Naive thymus-derived CD8-positive, alpha-beta T cell (primary cell): ENCODE measurements around the gene MINDY4. TPM values are rescaled to one million over a fixed set of nuclear protein-coding genes. Genes with fewer than 3 reads are reported as not detected.
"Not testable (repeated sequence)": the region's sequence is repeated elsewhere in the genome, so short reads cannot be mapped to it uniquely, and the experiment has no call there.

ENCODE experiments used
- ATAC-seq, 2 donors: fragments of 150-1000 bp; cut with Tn5 transposase in 1 of 2; sonication (Bioruptor Pico), chemical (Tn5 transposase) in 1 of 2; 1 replicate in 1 of 2; 2 replicates in 1 of 2; pipeline ENCODE4 v1.10.0; 2021; ENCODE audit warnings: mild to moderate bottlenecking in 2 of 2, moderate library complexity in 2 of 2
- POLR2A ChIA-PET: fragments of 350-600 bp; sonication (Branson Sonifier 250); formaldehyde crosslinking; loops from one replicate; lab custom pipeline; 2021; ENCODE audit warnings: antibody characterized with exemption; lab: Charles Lee
- DNase-seq, 10 donors: peaks; one replicate each; pipeline versions ENCODE4 v3.0.0 to v3.0.0-alpha.2; 2020 to 2022
- H3K27ac Mint-ChIP-seq, 10 donors: one replicate each; pipeline ENCODE4 v1.8.0; 2020 to 2022; ENCODE audit warnings: mild to moderate bottlenecking in 10 of 10, mixed read lengths in 10 of 10, moderate library complexity in 4 of 10, inconsistent platforms in 1 of 10
- H3K27me3 Mint-ChIP-seq, 5 donors: one replicate each; pipeline ENCODE4 v1.8.0; 2021 to 2022; ENCODE audit warnings: mixed read lengths in 5 of 5
- H3K36me3 Mint-ChIP-seq, 3 donors: one replicate each; pipeline ENCODE4 v1.8.0; 2020 to 2022; ENCODE audit warnings: mixed read lengths in 3 of 3, mild to moderate bottlenecking in 2 of 3, inconsistent platforms in 1 of 3
- H3K4me1 Mint-ChIP-seq, 4 donors: one replicate each; pipeline ENCODE4 v1.8.0; 2021 to 2022; ENCODE audit warnings: mixed read lengths in 4 of 4
- H3K4me3 Mint-ChIP-seq, 10 donors: one replicate each; pipeline ENCODE4 v1.8.0; 2020 to 2022; ENCODE audit warnings: mild to moderate bottlenecking in 10 of 10, mixed read lengths in 10 of 10, moderate library complexity in 6 of 10, inconsistent platforms in 1 of 10
- H3K9me3 Mint-ChIP-seq, 9 donors: one replicate each; pipeline ENCODE4 v1.8.0; 2020 to 2022; ENCODE audit warnings: mixed read lengths in 9 of 9, mild to moderate bottlenecking in 3 of 9, inconsistent platforms in 1 of 9, moderate library complexity in 1 of 9
- polyA plus RNA-seq, 3 donors: library from polyadenylated mRNA; unstranded; fragments of 300-500 nt; fragmentation: Illumina TruSeq; gene quantifications; one replicate each; pipeline ENCODE4 v1.2.3, GENCODE V29; 2021
- total RNA-seq, 8 experiments: library from RNA in 2 of 8; stranded (reverse) in 2 of 8; gene quantifications; one replicate each; pipeline ENCODE4 v1.2.3 and lab custom pipeline; 2021 to 2026

Gene MINDY4
- total and polyA plus RNA-seq, 5 experiments from 2014 or later: 0.44 to 1.5 (median 0.84) TPM

DNA sequence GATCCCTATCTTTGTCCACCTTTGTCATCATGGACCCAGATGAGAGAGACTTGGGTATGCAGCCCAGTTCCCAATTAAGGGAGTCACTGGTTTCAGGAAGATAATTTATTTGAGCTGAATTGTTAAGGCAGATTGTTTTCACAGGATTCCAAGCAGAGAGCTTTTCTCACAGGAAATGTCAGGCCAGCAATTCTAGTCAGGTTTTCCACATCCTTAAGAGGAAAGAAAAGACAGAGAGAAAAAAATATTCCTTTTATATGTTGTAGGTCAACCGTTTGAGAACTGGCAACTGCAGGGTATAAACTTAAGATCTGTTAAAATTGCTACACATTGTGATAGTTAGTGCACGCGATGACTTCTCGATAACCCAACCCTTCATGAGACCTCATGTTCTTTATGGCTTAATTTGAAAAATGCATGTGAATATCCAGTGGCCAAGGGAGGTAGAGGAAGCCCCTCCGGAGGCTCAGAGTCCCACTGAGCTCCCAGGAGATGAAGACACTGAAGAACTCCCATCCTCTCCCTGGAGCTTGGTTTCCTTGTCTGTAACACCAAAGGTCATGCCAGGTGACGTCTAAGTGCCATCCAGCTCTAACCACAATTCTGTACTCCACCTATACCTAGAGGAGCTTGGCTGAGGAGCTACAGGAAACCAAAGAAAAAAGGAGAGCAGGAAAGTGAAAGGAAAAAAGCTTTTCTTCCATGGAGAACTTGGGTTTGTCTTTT, 45.6 kb downstream of the MINDY4 start:
- Mint-ChIP-seq H3K36me3 (peaks cover 0 to 5% (median 0%) of the 10 kb centered on the region in 3 donors), H3K4me1 (no peaks in the 10 kb centered on the region), H3K27me3 (no peaks in the 10 kb centered on the region), H3K4me3 (no peak overlapping the region), H3K9me3 (peaks cover 0 to 5% (median 0%) of the 10 kb centered on the region in 9 donors), H3K27ac (no peak overlapping the region)
- POLR2A ChIA-PET: interaction anchor here (0.7 kb wide), 1 partner anchor 10 kb away, joined by 3 read pairs; no protein-coding TSS in a partner anchor
- no peak for DNase-seq
- ATAC-seq: no peak

DNA sequence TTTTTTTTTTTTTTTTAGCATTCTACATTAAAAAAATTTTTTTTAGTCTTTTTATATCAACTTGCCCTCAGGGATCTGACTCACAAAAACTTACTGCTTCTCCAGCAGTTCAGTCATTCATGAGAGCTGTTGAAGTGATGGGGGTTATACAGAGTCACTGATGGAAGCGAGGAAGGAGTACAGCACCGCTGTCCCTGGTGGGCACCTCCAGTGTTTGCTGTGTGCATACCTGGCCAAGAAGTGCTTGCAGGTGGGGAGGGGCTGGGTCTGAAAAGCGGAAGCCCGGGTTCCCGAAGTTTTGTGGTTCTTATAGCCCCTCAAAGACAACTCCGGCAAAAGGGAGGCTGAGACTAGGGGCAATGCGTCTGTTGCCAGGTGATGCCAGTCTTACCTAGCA, 46.2 kb downstream of the MINDY4 start:
- no peaks in the 10 kb centered on the region for H3K4me1 Mint-ChIP-seq
- no peak for DNase-seq
- H3K27ac Mint-ChIP-seq: no peak overlapping the region
- no peak overlapping the region for H3K4me3 Mint-ChIP-seq
- H3K9me3 Mint-ChIP-seq: peaks cover 0 to 5% (median 0%) of the 10 kb centered on the region in 9 donors
- H3K36me3 Mint-ChIP-seq: peaks cover 0 to 5% (median 0%) of the 10 kb centered on the region in 3 donors
- no peaks in the 10 kb centered on the region for H3K27me3 Mint-ChIP-seq
- POLR2A ChIA-PET: interaction anchor here (0.7 kb wide), 1 partner anchor 10 kb away, joined by 3 read pairs; no protein-coding TSS in a partner anchor
- no peak for ATAC-seq

DNA sequence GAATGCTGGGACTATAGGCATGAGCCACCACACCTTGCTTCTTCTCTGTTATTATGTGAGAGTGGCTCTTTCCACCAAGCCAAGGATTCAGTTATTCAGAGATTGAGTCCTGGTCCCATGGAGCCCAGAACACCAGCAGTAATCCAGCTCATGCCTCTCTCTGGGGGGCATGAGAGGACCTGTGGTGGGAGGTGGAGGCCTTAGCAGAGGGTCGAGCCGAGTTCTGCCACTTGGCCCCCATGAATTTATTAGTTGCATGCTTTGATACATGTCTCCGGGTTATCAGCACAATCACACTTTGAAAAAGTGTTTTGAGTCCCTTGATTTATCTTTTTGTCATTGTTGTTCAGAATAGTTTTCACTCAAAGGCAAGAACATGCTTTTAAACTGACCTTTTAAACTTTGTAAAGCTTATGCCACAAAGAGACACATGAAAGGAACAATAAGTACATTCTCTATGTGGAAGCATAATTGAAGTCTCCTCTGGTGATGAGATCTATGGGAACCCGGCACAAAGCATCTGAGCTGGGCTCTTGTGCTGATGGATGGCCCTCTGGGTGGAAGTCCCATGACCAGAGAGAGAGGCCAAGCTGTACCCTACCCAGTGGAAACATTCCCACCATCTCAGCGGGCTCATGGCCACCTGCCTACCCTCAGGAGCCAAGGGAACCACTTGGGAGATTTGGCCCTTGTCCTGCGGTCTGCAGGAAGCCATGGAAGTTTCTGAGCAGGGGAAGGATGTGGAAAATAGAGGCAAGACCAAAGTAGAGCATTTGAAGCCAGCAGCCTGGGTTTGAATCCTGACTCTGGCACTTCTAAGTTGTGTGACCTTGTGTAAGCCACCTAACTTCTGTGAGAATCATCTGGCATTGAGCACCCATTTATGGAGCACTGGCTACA, 53.9 kb downstream of the MINDY4 start:
- POLR2A ChIA-PET: no interaction called here
- Mint-ChIP-seq H3K27ac (no peak overlapping the region), H3K27me3 (peaks cover 0 to 3% (median 0%) of the 10 kb centered on the region in 5 donors), H3K36me3 (peaks cover 0 to 5% (median 0%) of the 10 kb centered on the region in 3 donors), H3K9me3 (peaks cover 0 to 9% (median 0%) of the 10 kb centered on the region in 9 donors), H3K4me1 (peaks cover 6 to 16% (median 13%) of the 10 kb centered on the region in 4 donors), H3K4me3 (no peak overlapping the region)
- ATAC-seq (no peak), DNase-seq (no peak)

DNA sequence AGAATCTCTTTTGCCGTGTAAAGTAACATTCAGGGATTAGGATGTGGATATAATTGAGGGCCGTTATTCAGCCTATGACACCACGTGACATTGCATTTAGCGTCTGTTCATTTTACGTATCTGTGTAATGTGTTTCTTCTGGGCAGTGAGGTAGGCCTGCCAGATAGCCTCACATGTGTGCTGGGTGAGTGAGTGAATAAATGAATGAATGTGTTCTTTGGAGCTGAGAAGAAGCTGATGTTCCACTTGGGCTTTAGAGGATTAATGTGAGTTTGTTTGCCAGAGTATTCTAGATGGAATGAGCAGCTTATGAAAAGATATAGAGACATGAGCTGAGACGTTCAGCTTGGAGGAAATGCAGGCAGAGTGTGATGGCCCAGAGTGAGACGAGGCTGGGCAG, 55.0 kb downstream of the MINDY4 start:
- no peak overlapping the region for H3K4me3 Mint-ChIP-seq
- peaks cover 0 to 12% (median 6%) of the 10 kb centered on the region in 9 donors for H3K9me3 Mint-ChIP-seq
- peaks cover 0 to 3% (median 0%) of the 10 kb centered on the region in 5 donors for H3K27me3 Mint-ChIP-seq
- no peak for DNase-seq
- peak overlapping the region in 1 of 10 donors; percentile 8 for H3K27ac Mint-ChIP-seq
- peaks cover 6 to 17% (median 13%) of the 10 kb centered on the region in 4 donors for H3K4me1 Mint-ChIP-seq
- POLR2A ChIA-PET: no interaction called here
- peaks cover 0 to 4% (median 0%) of the 10 kb centered on the region in 3 donors for H3K36me3 Mint-ChIP-seq
- no peak for ATAC-seq

DNA sequence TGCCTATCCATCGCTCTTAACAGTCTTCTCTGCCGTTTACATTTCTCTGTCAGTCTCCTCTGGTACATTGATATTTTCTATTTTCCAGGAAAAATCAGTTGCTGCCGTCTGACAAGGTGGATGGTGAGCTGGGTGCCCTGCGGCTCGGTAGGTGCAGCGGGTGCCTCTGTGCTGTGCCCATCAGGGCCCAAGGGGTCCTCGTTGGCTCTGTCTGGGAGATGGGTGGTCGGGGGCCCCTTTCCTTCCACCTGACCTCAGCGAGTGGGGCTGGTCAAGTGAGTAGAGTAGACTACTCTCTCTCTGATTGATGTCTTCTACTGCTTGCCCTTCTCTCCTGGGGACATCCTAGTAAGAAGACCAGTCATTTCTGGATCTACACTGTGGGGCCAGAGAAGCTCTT, 57.4 kb downstream of the MINDY4 start:
- H3K27me3 Mint-ChIP-seq: peaks cover 0 to 3% (median 0%) of the 10 kb centered on the region in 5 donors
- no peak for DNase-seq
- no peak for ATAC-seq
- H3K9me3 Mint-ChIP-seq: peaks cover 0 to 26% (median 14%) of the 10 kb centered on the region in 9 donors
- peak overlapping the region in 4 of 10 donors; percentile 63 to 93 (median 86) for H3K27ac Mint-ChIP-seq
- H3K4me3 Mint-ChIP-seq: no peak overlapping the region
- POLR2A ChIA-PET: no interaction called here
- peaks cover 6 to 17% (median 13%) of the 10 kb centered on the region in 4 donors for H3K4me1 Mint-ChIP-seq
- peaks cover 2 to 9% (median 6%) of the 10 kb centered on the region in 3 donors for H3K36me3 Mint-ChIP-seq

DNA sequence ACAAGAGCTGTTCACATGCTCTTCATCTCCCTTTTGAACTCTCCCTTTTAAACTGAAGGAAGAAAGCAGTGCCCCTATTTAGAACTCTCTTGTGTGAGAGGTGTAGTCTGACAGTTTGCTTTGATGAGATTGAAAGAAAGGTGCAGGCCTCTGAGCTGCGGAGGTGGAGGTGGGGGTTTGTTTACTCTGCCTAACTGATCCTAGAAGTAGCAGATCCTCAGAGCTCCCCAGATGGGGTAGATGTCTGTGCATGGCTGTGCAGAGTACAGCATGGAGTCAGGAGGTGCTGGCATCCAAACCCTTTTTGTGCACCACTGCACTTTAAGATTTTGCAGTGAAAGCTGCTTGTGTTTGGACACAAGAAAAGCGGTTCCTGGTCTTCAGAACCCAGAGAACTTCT, 58.3 kb downstream of the MINDY4 start:
- no peaks in the 10 kb centered on the region for H3K27me3 Mint-ChIP-seq
- peak overlapping the region in 7 of 10 donors; percentile 35 to 67 (median 54) for H3K4me3 Mint-ChIP-seq
- POLR2A ChIA-PET: no interaction called here
- DNase-seq (peak in 1 of 10 donors; percentile 10), ATAC-seq (peak in 1 of 2 donors; percentile 25)
- peaks cover 0 to 35% (median 21%) of the 10 kb centered on the region in 9 donors for H3K9me3 Mint-ChIP-seq
- peak overlapping the region; percentile 63 to 93 (median 82) for H3K27ac Mint-ChIP-seq
- peaks cover 6 to 17% (median 13%) of the 10 kb centered on the region in 4 donors for H3K4me1 Mint-ChIP-seq
- peaks cover 2 to 11% (median 6%) of the 10 kb centered on the region in 3 donors for H3K36me3 Mint-ChIP-seq

DNA sequence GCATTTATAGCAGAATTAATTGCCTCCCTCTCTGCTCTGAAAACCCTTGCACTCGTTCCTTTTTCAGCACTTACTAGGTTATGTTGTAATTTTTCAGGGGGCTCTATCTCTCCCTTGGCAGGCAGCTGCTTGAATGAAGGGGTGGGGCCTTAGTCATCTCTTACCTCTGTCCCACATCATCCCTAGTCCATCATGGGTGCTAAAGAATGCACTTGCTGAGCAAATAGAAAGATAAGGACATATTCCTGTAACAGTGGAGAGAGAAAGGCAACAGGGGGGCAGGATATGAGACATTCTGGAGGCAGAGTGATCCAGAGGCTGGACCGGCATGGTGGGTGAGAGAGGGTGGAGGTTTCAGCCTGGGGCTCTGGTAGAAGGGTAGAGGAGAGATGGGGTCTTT, 60.0 kb downstream of the MINDY4 start:
- ATAC-seq: no peak
- Mint-ChIP-seq H3K27me3 (no peaks in the 10 kb centered on the region), H3K4me1 (peaks cover 6 to 17% (median 13%) of the 10 kb centered on the region in 4 donors), H3K36me3 (peaks cover 2 to 17% (median 13%) of the 10 kb centered on the region in 3 donors), H3K4me3 (no peak overlapping the region), H3K9me3 (peaks cover 0 to 42% (median 27%) of the 10 kb centered on the region in 9 donors), H3K27ac (no peak overlapping the region)
- no peak for DNase-seq
- POLR2A ChIA-PET: no interaction called here

DNA sequence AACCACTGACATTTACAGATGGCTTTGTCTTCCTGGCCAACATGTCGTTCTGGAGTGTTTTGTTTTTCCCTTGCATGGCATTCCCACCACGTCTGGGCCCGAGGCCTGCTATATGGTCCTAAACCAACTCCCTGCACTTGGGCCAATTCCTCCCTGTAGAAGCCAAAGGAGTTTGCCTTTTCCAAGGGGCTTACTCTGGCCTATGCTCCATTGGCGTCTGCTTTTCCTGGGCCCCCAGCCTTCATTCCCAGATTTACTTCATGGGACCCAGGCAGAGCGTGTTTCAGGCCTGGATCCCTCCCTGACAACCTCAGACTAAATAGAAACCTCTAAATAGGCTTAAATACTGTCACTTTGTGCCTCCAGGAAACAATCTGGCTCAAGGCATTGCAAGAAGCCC, 60.7 kb downstream of the MINDY4 start:
- Mint-ChIP-seq H3K4me3 (no peak overlapping the region), H3K27ac (no peak overlapping the region), H3K4me1 (peaks cover 6 to 17% (median 13%) of the 10 kb centered on the region in 4 donors), H3K36me3 (peaks cover 2 to 19% (median 13%) of the 10 kb centered on the region in 3 donors), H3K27me3 (no peaks in the 10 kb centered on the region), H3K9me3 (peaks cover 0 to 42% (median 27%) of the 10 kb centered on the region in 9 donors)
- ATAC-seq (no peak), DNase-seq (no peak)
- POLR2A ChIA-PET: no interaction called here

DNA sequence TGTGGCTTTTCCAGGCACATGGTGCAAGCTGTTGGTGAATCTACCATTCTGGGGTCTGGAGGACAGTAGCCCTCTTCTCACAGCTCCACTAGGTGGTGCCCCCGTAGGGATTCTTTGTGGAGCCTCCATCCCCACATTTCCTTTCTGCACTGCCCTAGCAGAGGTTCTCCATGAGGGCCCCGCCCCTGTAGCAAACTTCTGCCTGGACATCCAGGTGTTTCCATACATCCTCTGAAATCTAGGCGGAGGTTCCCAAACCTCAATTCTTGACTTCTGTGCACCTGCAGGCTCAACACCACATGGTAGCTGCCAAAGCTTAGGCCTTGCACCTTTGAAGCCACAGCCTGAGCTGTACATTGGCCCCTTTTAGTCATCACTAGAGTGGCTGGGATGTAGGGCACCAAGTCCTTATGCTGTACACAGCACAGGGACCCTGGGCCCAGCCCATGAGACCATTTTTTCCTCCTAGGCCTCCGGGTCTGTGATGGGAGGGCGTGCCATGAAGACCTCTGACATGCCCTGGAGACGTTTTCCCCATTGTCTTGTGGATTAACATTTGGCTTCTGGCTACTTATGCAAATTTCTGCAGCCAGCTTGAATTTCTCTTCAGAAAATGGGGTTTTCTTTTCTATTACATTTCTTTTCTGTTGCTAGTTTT, 62.9 kb downstream of the MINDY4 start:
- H3K4me1 Mint-ChIP-seq, H3K27ac Mint-ChIP-seq, H3K4me3 Mint-ChIP-seq, DNase-seq, ATAC-seq, H3K27me3 Mint-ChIP-seq, POLR2A ChIA-PET: not testable (repeated sequence)
- Mint-ChIP-seq H3K36me3 (peaks cover 2 to 19% (median 13%) of the 10 kb centered on the region in 3 donors), H3K9me3 (peaks cover 0 to 42% (median 27%) of the 10 kb centered on the region in 9 donors)

DNA sequence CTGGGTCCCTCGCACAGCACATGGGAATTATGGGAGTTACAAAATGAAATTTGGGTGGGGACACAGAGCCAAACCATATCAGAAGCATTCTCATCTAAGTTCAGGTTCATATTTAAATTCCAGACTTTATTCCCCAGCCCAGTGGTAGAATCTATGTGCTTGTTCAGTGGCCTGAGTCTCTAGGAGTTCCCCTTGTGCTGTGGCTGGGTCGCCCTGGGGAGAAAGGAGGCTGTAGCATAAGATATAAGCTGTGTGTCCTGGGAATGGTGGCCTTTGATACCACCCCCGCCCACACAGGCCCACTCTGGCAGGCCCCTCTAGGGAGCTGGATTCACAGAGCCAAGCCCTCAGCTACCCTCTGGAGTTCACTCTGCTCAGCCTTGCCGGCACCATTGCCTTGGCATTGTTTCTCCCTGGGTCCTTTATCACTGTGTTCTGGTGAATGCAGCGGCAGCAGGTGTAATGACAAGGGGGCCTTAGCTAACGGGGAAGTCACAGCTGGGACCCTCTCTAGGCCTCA, 64.2 kb downstream of the MINDY4 start:
- Mint-ChIP-seq H3K27me3 (no peaks in the 10 kb centered on the region), H3K4me3 (no peak overlapping the region), H3K9me3 (peaks cover 0 to 38% (median 24%) of the 10 kb centered on the region in 9 donors), H3K27ac (no peak overlapping the region), H3K4me1 (no peaks in the 10 kb centered on the region), H3K36me3 (peaks cover 2 to 19% (median 13%) of the 10 kb centered on the region in 3 donors)
- POLR2A ChIA-PET: no interaction called here
- DNase-seq (no peak), ATAC-seq (no peak)

DNA sequence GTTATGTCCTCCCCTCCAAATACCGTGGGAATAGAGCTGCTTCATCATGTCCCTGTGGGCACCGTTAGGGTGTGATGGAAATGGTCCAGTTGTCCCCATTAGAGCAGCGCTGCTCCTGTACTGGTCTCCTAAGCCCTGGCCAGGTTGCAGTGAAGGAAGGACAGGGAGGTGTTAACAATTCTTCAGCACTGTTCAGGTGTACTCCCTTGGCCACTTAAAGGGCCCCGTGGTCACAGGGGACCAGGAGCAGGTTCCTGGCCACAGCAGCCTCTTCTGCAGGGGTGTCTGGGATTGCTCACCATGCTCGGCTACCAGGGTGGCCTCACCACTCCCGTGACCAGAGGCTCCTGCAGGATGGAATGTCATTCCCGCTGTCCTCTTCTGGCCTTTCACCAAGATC, 65.8 kb downstream of the MINDY4 start:
- Mint-ChIP-seq H3K4me3 (no peak overlapping the region), H3K27me3 (no peaks in the 10 kb centered on the region), H3K4me1 (no peaks in the 10 kb centered on the region), H3K9me3 (peaks cover 0 to 29% (median 20%) of the 10 kb centered on the region in 9 donors), H3K27ac (no peak overlapping the region), H3K36me3 (peaks cover 2 to 18% (median 13%) of the 10 kb centered on the region in 3 donors)
- DNase-seq (peak in 1 of 10 donors; percentile 22), ATAC-seq (no peak)
- POLR2A ChIA-PET: no interaction called here

DNA sequence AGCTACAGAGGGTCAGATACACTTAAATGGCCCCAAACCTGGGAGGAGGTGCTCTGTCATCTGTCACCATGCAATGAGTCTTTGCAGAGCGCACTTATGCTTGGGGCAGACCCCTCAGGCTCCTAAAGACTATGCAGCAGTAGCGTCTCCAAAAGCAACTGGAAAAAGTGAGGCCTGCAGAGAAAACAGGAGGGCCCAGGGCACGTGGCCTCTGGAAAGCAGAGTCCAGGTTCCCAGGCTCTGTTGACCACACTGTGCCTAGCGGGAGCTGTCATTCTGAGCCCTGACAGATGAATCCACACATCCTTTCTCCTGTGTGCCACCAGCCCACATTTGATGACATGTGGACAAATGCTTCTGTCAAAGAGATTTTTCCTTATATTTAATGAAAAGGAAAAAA, 66.4 kb downstream of the MINDY4 start:
- peaks cover 0 to 26% (median 17%) of the 10 kb centered on the region in 9 donors for H3K9me3 Mint-ChIP-seq
- H3K4me1 Mint-ChIP-seq: no peaks in the 10 kb centered on the region
- no peak overlapping the region for H3K4me3 Mint-ChIP-seq
- POLR2A ChIA-PET: no interaction called here
- no peak overlapping the region for H3K27ac Mint-ChIP-seq
- H3K27me3 Mint-ChIP-seq: no peaks in the 10 kb centered on the region
- ATAC-seq (no peak), DNase-seq (no peak)
- peaks cover 2 to 17% (median 13%) of the 10 kb centered on the region in 3 donors for H3K36me3 Mint-ChIP-seq
